Activated T-cell treated with anti-CD3 and anti-CD28 coated beads, Interleukin-2, amount 50 U/mL, for 48 hours (primary cell): Measurements from ENCODE around the gene TMC1.
A peak's percentile ranks its signal among the peaks of the same experiment; 100 is the strongest.
"Not testable (repeated sequence)": the region's sequence is repeated elsewhere in the genome, so short reads cannot be mapped to it uniquely, and the experiment has no call there.

Source experiments
- DNase-seq, 2 experiments: peaks; one replicate each; pipeline ENCODE4 v3.0.0-alpha.2; 2020

TMC1 gene

GRCh38 chr9:72526901-72527800 is 5.7 kb downstream of the TMC1 start:
- peak; percentile 76 to 83 for DNase-seq

DNA sequence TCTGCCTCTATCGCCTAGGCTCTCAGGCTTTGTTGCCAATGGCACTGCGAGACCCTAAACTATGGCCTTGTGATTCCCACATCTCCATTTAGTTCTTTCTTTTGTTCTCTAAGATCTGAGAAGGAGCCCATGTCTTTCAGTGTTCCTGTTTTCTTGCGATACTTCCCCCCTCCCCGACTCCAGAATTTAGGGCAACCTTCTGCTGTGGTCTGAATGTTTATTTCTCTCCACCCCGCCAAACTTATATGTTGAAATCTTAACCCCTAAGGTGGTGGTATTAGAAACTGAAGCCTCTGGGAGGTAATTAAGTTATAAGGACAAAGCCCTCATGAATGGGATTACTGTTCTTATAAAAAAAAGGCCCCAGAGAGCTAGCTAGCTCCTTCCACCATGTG is 6.4 kb downstream of the TMC1 start:
- no peak for DNase-seq

- DNase-seq: no peak
Measured at GRCh38 chr9:72529531-72529930, 8.1 kb downstream of the TMC1 start.

- no peak for DNase-seq
Measured at GRCh38 chr9:72533322-72533721, 11.9 kb downstream of the TMC1 start.

DNA sequence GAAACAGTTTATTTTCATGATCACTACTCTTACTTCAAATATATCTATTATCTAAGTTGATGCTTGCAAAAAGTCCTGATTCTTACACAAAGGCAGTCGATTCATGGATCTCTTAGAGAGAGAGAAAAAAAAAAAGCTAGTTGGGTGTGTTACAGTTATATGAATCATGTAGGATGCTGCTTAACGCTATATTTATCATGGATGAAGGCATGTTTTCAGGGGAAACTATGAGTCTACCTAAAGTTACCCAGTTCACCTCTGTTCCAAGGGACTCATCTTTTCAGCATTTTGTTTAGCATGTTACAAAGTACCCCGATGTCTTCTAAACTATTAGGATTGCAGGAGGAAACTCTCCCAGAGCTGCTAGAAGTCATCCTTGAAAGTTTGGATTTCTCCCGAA is 13.5 kb downstream of the TMC1 start:
- no peak for DNase-seq

DNA sequence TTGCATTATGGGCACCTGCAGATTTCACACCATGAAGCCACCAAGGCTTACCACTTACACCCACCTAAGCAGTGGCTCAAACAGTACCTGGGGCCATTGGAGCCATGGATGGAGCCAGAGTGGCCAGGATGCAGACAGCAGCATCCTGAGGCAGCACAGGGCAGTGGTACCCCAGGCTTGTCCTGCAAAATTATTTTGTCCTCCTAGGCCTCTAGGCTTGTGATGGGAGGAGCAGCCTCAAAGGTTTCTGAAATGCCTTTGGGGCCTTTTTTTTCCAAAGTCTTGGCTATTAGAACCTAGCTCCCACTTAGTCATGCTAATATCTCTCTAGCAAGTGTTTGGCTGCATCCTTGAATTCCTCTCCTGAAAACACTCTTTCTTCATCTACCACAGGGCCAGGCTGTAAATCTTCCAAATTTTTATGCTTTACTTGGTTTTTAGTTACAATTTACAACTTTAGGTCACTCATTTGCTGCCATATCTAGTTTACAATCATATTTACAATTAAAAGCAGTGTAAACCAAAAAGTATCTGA is 15.7 kb downstream of the TMC1 start:
- no peak for DNase-seq

DNA sequence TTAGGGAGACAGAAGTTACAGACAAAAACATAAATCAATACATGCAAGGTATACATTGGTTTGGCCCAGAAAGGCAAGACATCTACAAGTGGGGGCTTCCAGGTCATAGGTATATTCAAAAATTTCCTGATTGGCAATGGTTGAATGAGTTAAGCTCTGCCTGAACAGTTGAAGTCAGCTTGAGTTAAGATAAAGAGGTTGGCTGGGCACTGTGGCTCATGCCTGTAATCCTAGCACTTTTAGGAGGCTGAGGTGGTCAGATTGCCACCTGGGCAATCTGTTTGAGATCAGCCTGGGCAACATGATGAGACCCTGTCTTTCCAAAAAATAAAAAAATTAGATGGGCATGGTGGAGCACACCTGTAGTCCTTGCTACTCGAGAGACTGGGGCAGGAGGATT is 16.3 kb downstream of the TMC1 start:
- DNase-seq: no peak

GRCh38 chr9:72538921-72539702 is 17.7 kb downstream of the TMC1 start:
- DNase-seq: no peak

DNA sequence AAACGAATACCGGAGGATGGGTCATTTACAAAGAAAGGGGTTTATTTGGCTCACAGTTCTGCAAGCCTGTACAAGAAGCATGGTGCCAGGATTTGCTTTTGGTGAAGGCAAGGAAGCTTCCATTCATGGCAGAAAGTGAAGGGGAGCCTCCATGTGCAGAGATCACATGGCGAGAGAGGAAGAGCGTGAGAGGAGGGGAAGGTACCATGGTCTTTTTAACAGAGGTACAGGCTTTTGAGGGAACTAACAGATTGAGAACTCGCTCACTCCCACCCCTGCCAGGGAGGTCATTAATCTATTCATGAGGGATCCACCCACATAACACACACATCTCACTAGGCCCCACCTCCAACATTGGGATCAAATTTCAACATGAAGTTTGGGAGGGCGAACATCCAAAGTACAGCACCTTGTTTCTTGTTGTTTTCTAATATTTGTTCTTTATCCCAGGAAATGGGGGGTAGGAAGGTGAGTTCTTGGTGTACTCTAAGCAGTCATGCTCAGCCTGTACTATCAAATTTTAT is 18.5 kb downstream of the TMC1 start:
- no peak for DNase-seq

- DNase-seq: no peak
Measured at GRCh38 chr9:72540348-72540873, 19.0 kb downstream of the TMC1 start.

DNA sequence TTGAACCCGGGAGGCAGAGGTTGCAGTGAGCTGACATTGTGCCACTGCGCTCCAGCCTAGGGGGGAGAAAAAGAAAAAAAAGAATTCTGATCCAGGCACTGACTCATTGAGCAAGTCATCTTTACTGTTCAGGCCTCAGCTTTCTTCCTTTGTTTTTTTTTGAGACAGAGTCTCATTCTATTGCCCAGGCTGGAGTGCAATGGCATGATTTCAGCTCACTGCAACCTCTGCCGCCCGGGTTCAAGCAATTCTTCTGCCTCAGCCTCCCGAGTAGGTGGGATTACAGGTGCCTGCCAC is 21.1 kb downstream of the TMC1 start:
- not testable (repeated sequence) for DNase-seq

DNA sequence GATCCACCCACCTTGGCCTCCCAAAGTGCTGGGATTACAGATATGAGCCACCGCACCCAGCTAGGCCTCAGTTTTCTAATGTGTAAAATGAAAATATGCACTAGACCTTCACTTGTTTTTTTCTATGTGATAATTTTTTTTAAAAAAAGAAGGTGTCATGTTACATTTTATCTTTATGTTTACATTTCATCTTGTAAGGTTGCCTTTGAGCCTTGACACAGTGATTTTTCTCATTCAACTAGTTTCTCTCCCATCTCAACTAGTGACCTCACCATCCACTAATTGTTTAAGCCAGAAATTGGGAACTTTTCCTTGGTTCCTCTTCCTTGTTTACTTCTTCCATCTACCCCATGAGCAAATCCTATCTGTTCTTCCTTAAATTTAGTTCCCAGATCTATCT is 21.5 kb downstream of the TMC1 start:
- no peak for DNase-seq

- no peak for DNase-seq
Measured at GRCh38 chr9:72551306-72551705, 29.9 kb downstream of the TMC1 start.

DNA sequence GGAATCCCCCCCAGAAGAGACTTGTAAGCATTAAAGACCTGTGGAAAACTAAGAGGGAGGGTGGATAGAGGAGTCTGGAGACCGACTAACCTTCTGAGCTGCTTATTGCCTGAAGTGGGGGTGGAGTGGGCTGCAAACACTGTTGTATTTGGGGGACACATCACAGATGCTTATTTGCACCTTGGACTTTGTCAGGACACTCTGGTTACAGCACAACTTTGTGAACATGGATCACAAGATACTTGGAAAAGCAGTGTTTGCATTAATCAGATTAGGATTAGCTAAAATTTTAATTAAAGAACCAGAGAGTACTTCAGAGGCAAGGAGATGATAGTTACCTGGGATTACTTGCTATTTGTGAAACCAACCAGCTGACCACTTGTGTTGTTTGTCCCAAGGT is 30.9 kb downstream of the TMC1 start:
- no peak for DNase-seq

DNA sequence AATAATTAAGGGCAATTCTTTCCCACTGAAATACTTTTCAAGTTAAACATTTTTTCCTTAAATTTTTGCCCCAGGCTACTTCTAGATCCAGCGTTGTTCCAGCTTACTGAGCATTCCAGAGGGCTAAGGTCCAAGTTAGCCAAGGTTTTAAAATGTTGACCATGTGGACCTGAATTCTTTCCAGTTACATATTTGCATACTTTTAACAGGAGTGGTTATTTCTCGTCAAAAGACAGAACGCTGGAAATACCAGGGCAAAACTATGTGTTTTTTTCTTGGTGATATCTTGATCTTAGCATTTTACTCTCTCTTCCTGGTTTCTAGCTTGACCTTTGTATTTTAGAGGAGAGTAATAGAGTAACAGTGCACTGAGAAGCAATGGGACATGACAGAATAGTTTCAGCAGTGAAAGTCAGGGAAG is 32.8 kb downstream of the TMC1 start:
- DNase-seq: no peak

DNA sequence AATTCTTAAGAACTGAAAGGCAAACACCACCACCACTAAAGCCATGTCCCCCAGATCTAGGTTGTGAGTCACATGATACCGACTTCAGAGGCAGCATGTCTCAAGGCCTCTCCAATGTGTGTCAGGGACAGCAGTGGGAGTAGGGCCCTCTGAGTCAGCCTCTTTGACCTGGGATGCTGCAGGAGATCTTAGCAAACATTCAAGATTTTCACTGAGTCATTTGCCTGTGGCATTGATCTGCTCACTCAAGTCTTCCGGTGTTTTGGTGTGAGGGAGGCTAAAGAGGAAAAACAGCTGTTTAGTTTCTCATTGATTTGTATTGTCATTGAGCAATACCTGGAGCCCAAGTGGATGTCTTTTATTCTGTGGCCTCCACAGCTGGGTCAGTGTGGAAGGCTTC is 36.1 kb downstream of the TMC1 start:
- peak; percentile 57 to 73 for DNase-seq

DNA sequence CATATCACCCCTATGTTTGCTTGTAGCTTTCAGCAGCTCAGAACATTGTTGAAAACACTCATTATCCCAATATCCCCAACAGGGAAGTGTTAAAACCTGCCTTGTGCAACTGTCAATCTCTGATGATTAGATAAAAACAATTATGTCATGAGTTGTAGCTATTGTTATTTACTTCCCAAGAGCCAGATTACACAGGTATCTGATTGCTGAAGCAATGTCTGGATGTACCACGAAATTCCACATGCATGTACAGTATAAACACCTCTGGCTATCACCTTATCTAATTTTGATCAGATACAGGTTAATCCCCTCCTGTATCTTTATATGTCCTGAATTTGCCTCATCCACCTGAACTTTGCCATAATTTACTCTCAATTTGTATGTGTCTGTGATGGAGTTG is 38.7 kb downstream of the TMC1 start:
- DNase-seq: no peak

- DNase-seq: no peak
Measured at GRCh38 chr9:72563806-72564205, 42.4 kb downstream of the TMC1 start.

- no peak for DNase-seq
Measured at GRCh38 chr9:72564479-72565281, 43.3 kb downstream of the TMC1 start.

GRCh38 chr9:72565535-72565934 is 44.1 kb downstream of the TMC1 start:
- no peak for DNase-seq

DNA sequence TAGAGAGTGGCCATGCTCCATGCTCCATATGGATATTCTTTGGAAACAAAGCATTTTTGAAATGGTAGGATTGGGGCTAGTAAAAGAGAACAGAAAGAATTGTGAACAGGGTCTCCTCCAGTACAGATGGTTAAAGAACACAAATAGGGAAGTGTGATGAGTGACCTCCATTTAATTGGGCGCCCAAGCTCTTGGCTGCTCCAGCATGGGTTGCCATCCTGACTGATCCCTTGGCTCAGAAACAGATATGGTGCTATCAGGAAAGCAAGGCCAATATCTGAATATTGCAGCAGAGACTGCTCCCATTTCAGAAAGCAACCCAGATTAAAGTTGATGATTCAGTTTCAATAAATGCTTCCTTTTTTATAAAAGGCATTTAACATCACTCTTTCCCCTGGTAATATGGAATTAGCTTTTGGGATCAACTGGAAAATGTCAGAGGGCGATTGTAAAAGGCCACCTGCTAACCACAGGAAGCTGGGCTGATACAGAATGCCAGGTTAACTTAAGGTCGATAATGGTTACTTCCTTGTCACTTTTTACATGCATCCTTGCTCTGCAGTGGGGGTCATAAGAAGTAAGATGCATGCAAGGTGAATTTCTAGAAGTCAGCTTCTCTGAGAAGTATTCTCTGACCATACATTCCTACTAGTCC is 52.9 kb downstream of the TMC1 start:
- DNase-seq: no peak

- DNase-seq: no peak
Measured at GRCh38 chr9:72575666-72576065, 54.3 kb downstream of the TMC1 start.
